GM23338 (cell line): ENCODE results near the gene TRAM2. TPM values are rescaled to one million over a fixed set of nuclear protein-coding genes. Genes with fewer than 3 reads are reported as not detected.

Source experiments
- ATAC-seq: fragments of 200-7000 bp; cut with Tn5 transposase; 3 replicates; pipeline ENCODE4 v1.9.1; 2020
- DNase-seq: peaks from one replicate; pipeline ENCODE4 v3.0.0-alpha.2; 2015; ENCODE audit warnings: low spot score
- H2AFZ ChIP-seq: fragments of 200-600 bp; sonication (generic); 2 replicates; pipeline ENCODE4 v1.8.0; 2016; ENCODE audit warnings: antibody characterized with exemption, mild to moderate bottlenecking, moderate library complexity
- H3F3A ChIP-seq: fragments of 200-600 bp; sonication (generic); replicated peaks from 2 replicates; pipeline ENCODE4 v1.8.0; 2017; ENCODE audit warnings: antibody characterized with exemption, mixed run types, low read depth
- H3K27ac ChIP-seq: fragments of 200-600 bp; sonication (generic); 2 replicates; pipeline ENCODE4 v1.6.1; 2016; ENCODE audit warnings: low read depth
- H3K27me3 ChIP-seq: fragments of 200-600 bp; sonication (generic); 2 replicates; pipeline ENCODE4 v1.8.0; 2016; ENCODE audit warnings: mild to moderate bottlenecking, mixed run types, moderate library complexity; ENCODE audit not compliant: insufficient read depth
- H3K36me3 ChIP-seq: fragments of 200-600 bp; sonication (generic); 2 replicates; pipeline ENCODE4 v1.8.0; 2016; ENCODE audit warnings: mild to moderate bottlenecking; ENCODE audit not compliant: insufficient read depth
- H3K4me1 ChIP-seq: fragments of 200-600 bp; sonication (generic); 2 replicates; pipeline ENCODE4 v1.8.0; 2016; ENCODE audit warnings: mild to moderate bottlenecking, moderate library complexity; ENCODE audit not compliant: insufficient read depth
- H3K4me2 ChIP-seq: fragments of 200-600 bp; sonication (generic); 2 replicates; pipeline ENCODE4 v1.7.1; 2017; ENCODE audit warnings: mixed run types
- H3K4me3 ChIP-seq: fragments of 200-600 bp; sonication (generic); 2 replicates; pipeline ENCODE4 v1.6.1; 2016; ENCODE audit warnings: mixed run types
- H3K79me2 ChIP-seq: fragments of 200-600 bp; sonication (generic); replicated peaks from 2 replicates; pipeline ENCODE4 v1.8.0; 2017; ENCODE audit warnings: mild to moderate bottlenecking; ENCODE audit not compliant: insufficient read depth
- H3K9me2 ChIP-seq: fragments of 200-600 bp; sonication (generic); 2 replicates; pipeline ENCODE4 v1.8.0; 2017; ENCODE audit not compliant: insufficient read depth
- H4K20me1 ChIP-seq: fragments of 200-600 bp; sonication (generic); replicated peaks from 2 replicates; pipeline ENCODE4 v1.8.0; 2017; ENCODE audit warnings: mild to moderate bottlenecking; ENCODE audit not compliant: insufficient read depth
- H3K27ac Mint-ChIP-seq: 2 replicates; pipeline ENCODE4 v1.8.0; 2020; ENCODE audit warnings: inconsistent platforms, mild to moderate bottlenecking, moderate library complexity, mixed read lengths
- H3K27me3 Mint-ChIP-seq: 3 replicates; pipeline ENCODE4 v1.8.0; 2022; ENCODE audit warnings: low read depth, mild to moderate bottlenecking, moderate library complexity, mixed read lengths, inconsistent platforms; ENCODE audit not compliant: insufficient read depth, poor library complexity
- H3K36me3 Mint-ChIP-seq: 3 replicates; pipeline ENCODE4 v1.8.0; 2021; ENCODE audit warnings: low read depth, mild to moderate bottlenecking, inconsistent platforms, moderate library complexity, mixed read lengths
- H3K4me1 Mint-ChIP-seq: 3 replicates; pipeline ENCODE4 v1.8.0; 2020; ENCODE audit warnings: mild to moderate bottlenecking, inconsistent platforms, mixed read lengths
- H3K4me3 Mint-ChIP-seq: 3 replicates; pipeline ENCODE4 v1.8.0; 2021; ENCODE audit warnings: moderate library complexity, mild to moderate bottlenecking, inconsistent platforms, mixed read lengths
- H3K9me3 Mint-ChIP-seq: 3 replicates; pipeline ENCODE4 v1.8.0; 2020; ENCODE audit warnings: moderate library complexity, mild to moderate bottlenecking, inconsistent platforms, mixed read lengths
- CREB1 ChIP-seq: fragments of 250-450 bp; sonication (Bioruptor Pico); IDR thresholded peaks from 2 replicates; pipeline ENCODE4 v1.5.0; 2020; ENCODE audit warnings: low read depth, mild to moderate bottlenecking, moderate library complexity
- EZH2 ChIP-seq: fragments of 200-600 bp; sonication (generic); IDR thresholded peaks from one replicate; pipeline ENCODE4 v1.8.0; 2017; ENCODE audit warnings: antibody characterized with exemption, mild to moderate bottlenecking, low read depth; ENCODE audit not compliant: unreplicated experiment
- EZH2phosphoT487 ChIP-seq: fragments of 200-600 bp; sonication (generic); IDR thresholded peaks from one replicate; pipeline ENCODE4 v1.8.1; 2018; ENCODE audit warnings: antibody characterized with exemption; ENCODE audit not compliant: unreplicated experiment
- JUNB ChIP-seq: IDR thresholded peaks from one replicate; pipeline ENCODE4 v1.6.1; 2016; ENCODE audit warnings: antibody characterized with exemption; ENCODE audit not compliant: unreplicated experiment
- NANOG ChIP-seq: IDR thresholded peaks from 2 replicates; pipeline ENCODE4 v1.6.1; 2016; ENCODE audit warnings: antibody characterized with exemption, borderline replicate concordance
- POLR2AphosphoS5 ChIP-seq: IDR thresholded peaks from 2 replicates; pipeline ENCODE4 v1.6.1; 2016; ENCODE audit warnings: antibody characterized with exemption, low read depth
- REST ChIP-seq: IDR thresholded peaks from one replicate; pipeline ENCODE4 v1.6.1; 2018; ENCODE audit warnings: antibody characterized with exemption; ENCODE audit not compliant: unreplicated experiment
- STAT1 ChIP-seq: IDR thresholded peaks from one replicate; pipeline ENCODE4 v1.6.1; 2016; ENCODE audit warnings: antibody characterized with exemption; ENCODE audit not compliant: unreplicated experiment
- ZNF114 ChIP-seq: fragments of 250-450 bp; sonication (Bioruptor Pico); IDR thresholded peaks from 2 replicates; pipeline ENCODE4 v1.5.0; 2020; ENCODE audit warnings: mild to moderate bottlenecking, moderate library complexity
- ZNF331 ChIP-seq: fragments of 250-450 bp; sonication (Bioruptor Pico); IDR thresholded peaks from 2 replicates; pipeline ENCODE4 v1.5.0; 2020; ENCODE audit warnings: low read depth, mild to moderate bottlenecking, moderate library complexity
- polyA plus RNA-seq: library from polyadenylated mRNA; unstranded; fragments of >200 nt; fragmentation: Nextera tagmentation; extraction: Ambion mirVana; gene quantifications from 2 replicates; pipeline ENCODE4 v1.2.1, GENCODE V29; 2016
- total RNA-seq: library from RNA; depleted of rRNA; stranded (reverse); fragments of >200 nt; shearing (Covaris generic); gene quantifications from 2 replicates; pipeline ENCODE4 v1.2.3, GENCODE V29; 2014
- TF ChIP-seq, protein P1 (sequence below), 2 experiments: fragments of 200-600 bp in 1 of 2; sonication (generic) in 1 of 2; conservative IDR thresholded peaks; 2 replicates each; pipeline versions ENCODE4 v1.5.1 to v1.6.1; 2016 to 2017; ENCODE audit warnings: antibody characterized with exemption in 2 of 2, low read depth in 2 of 2, mild to moderate bottlenecking in 2 of 2, moderate library complexity in 1 of 2
- TF ChIP-seq, protein P2 (sequence below): IDR thresholded peaks from 2 replicates; pipeline ENCODE4 v1.6.1; 2016; ENCODE audit warnings: antibody characterized with exemption
- TF ChIP-seq, protein P3 (sequence below): fragments of 250-450 bp; sonication (Bioruptor Pico); IDR thresholded peaks from 2 replicates; pipeline ENCODE4 v1.5.0; 2020; ENCODE audit warnings: mild to moderate bottlenecking, moderate library complexity

The TRAM2 gene
- total and polyA plus RNA-seq, 2 experiments from 2014 or later: 4.0 to 14.0 TPM

DNA sequence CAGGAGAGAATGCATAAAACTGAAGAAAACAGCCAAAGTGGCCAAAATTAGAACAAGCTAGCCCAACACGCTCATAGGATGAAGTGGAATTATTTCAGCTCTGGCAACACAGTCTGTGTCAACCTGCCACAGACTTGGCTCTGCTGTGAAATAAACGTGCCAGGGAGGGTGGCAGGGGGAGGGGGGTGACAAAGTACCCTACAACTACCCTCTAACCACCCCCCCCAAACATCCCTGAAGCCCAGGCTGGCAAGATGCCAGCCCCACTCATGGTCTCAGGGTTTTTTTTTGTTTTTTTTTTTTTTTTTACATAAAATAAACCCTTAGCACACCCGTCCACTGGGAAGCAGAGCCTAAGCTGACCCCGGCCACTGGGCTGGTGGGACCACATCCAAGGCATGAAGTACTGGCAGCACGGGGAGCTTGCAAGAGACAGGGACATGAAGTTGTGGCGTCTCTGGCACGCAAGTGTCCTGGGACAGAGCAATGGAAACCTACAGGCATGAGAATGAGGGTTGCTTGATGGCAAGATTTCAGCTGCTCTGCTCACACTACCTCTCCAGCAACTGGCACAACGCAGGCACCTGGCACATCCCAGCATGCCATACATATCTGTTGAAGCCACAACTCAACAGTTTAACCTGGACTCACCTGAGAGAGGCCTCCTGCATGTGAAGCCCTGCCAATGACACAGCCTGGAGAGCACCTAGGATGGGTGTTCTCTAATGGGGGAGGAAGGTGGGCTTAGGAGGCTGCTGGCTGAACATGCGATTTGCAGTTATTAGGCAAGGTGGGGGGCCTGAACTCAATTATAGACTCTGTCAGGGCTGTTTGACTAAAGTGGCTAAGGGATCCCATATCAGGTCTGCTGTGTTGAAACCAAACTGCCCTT, 76.4 kb downstream of the TRAM2 start:
- H3K4me2 ChIP-seq: no peak overlapping the region
- Mint-ChIP-seq H3K9me3 (no peaks in the 10 kb centered on the region), H3K27ac (no peak overlapping the region), H3K27me3 (peaks cover 13% of the 10 kb centered on the region), H3K4me3 (no peak overlapping the region), H3K4me1 (peaks cover 14% of the 10 kb centered on the region), H3K36me3 (peaks cover 15% of the 10 kb centered on the region; the same call in 2 of the 3 replicates)
- TF ChIP-seq NANOG (no peak), EZH2 (no peak), CREB1 (CRISPR knock-in tag) (no peak), POLR2AphosphoS5 (no peak), STAT1 (no peak), EZH2phosphoT487 (no peak), REST (no peak), ZNF331 (CRISPR knock-in tag) (no peak), ZNF114 (CRISPR knock-in tag) (no peak), JUNB (no peak)
- TF ChIP-seq, protein P1, sequence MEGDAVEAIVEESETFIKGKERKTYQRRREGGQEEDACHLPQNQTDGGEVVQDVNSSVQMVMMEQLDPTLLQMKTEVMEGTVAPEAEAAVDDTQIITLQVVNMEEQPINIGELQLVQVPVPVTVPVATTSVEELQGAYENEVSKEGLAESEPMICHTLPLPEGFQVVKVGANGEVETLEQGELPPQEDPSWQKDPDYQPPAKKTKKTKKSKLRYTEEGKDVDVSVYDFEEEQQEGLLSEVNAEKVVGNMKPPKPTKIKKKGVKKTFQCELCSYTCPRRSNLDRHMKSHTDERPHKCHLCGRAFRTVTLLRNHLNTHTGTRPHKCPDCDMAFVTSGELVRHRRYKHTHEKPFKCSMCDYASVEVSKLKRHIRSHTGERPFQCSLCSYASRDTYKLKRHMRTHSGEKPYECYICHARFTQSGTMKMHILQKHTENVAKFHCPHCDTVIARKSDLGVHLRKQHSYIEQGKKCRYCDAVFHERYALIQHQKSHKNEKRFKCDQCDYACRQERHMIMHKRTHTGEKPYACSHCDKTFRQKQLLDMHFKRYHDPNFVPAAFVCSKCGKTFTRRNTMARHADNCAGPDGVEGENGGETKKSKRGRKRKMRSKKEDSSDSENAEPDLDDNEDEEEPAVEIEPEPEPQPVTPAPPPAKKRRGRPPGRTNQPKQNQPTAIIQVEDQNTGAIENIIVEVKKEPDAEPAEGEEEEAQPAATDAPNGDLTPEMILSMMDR (conservative IDR thresholded peaks at IDR 0.05; ENCODE audit: low read depth in 2 of 2): no peak
- TF ChIP-seq, protein P2, sequence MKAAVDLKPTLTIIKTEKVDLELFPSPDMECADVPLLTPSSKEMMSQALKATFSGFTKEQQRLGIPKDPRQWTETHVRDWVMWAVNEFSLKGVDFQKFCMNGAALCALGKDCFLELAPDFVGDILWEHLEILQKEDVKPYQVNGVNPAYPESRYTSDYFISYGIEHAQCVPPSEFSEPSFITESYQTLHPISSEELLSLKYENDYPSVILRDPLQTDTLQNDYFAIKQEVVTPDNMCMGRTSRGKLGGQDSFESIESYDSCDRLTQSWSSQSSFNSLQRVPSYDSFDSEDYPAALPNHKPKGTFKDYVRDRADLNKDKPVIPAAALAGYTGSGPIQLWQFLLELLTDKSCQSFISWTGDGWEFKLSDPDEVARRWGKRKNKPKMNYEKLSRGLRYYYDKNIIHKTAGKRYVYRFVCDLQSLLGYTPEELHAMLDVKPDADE: no peak
- TF ChIP-seq, protein P3, sequence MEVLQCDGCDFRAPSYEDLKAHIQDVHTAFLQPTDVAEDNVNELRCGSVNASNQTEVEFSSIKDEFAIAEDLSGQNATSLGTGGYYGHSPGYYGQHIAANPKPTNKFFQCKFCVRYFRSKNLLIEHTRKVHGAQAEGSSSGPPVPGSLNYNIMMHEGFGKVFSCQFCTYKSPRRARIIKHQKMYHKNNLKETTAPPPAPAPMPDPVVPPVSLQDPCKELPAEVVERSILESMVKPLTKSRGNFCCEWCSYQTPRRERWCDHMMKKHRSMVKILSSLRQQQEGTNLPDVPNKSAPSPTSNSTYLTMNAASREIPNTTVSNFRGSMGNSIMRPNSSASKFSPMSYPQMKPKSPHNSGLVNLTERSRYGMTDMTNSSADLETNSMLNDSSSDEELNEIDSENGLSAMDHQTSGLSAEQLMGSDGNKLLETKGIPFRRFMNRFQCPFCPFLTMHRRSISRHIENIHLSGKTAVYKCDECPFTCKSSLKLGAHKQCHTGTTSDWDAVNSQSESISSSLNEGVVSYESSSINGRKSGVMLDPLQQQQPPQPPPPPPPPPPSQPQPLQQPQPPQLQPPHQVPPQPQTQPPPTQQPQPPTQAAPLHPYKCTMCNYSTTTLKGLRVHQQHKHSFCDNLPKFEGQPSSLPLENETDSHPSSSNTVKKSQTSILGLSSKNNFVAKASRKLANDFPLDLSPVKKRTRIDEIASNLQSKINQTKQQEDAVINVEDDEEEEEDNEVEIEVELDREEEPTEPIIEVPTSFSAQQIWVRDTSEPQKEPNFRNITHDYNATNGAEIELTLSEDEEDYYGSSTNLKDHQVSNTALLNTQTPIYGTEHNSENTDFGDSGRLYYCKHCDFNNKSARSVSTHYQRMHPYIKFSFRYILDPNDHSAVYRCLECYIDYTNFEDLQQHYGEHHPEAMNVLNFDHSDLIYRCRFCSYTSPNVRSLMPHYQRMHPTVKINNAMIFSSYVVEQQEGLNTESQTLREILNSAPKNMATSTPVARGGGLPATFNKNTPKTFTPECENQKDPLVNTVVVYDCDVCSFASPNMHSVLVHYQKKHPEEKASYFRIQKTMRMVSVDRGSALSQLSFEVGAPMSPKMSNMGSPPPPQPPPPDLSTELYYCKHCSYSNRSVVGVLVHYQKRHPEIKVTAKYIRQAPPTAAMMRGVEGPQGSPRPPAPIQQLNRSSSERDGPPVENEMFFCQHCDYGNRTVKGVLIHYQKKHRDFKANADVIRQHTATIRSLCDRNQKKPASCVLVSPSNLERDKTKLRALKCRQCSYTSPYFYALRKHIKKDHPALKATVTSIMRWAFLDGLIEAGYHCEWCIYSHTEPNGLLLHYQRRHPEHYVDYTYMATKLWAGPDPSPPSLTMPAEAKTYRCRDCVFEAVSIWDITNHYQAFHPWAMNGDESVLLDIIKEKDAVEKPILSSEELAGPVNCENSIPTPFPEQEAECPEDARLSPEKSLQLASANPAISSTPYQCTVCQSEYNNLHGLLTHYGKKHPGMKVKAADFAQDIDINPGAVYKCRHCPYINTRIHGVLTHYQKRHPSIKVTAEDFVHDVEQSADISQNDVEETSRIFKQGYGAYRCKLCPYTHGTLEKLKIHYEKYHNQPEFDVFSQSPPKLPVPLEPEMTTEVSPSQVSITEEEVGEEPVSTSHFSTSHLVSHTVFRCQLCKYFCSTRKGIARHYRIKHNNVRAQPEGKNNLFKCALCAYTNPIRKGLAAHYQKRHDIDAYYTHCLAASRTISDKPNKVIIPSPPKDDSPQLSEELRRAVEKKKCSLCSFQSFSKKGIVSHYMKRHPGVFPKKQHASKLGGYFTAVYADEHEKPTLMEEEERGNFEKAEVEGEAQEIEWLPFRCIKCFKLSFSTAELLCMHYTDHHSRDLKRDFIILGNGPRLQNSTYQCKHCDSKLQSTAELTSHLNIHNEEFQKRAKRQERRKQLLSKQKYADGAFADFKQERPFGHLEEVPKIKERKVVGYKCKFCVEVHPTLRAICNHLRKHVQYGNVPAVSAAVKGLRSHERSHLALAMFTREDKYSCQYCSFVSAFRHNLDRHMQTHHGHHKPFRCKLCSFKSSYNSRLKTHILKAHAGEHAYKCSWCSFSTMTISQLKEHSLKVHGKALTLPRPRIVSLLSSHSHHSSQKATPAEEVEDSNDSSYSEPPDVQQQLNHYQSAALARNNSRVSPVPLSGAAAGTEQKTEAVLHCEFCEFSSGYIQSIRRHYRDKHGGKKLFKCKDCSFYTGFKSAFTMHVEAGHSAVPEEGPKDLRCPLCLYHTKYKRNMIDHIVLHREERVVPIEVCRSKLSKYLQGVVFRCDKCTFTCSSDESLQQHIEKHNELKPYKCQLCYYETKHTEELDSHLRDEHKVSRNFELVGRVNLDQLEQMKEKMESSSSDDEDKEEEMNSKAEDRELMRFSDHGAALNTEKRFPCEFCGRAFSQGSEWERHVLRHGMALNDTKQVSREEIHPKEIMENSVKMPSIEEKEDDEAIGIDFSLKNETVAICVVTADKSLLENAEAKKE (CRISPR knock-in tag): no peak
- ATAC-seq (no peak), DNase-seq (no peak)
- H3K27ac ChIP-seq: no peak overlapping the region
- no peaks in the 10 kb centered on the region for H3F3A ChIP-seq
- H3K79me2 ChIP-seq: no peaks in the 10 kb centered on the region
- no peak overlapping the region for H2AFZ ChIP-seq
- no peaks in the 10 kb centered on the region for H3K4me1 ChIP-seq
- H3K36me3 ChIP-seq: no peaks in the 10 kb centered on the region
- H3K9me2 ChIP-seq: no peaks in the 10 kb centered on the region
- no peaks in the 10 kb centered on the region for H4K20me1 ChIP-seq
- H3K27me3 ChIP-seq: no peaks in the 10 kb centered on the region
- no peak overlapping the region for H3K4me3 ChIP-seq
